Ovary (tissue), 3 donors: ENCODE results near the gene TAGAP.

Experiments used
- CTCF ChIP-seq, 3 donors: fragments of 450-650 bp in 2 of 3; fragments of 200-600 bp in 1 of 3; IDR thresholded peaks; one replicate each; pipeline versions ENCODE4 v1.5.1 to v1.8.0; 2016 to 2022; ENCODE audit warnings: antibody characterized with exemption in 3 of 3, mild to moderate bottlenecking in 1 of 3
- POLR2A ChIP-seq: fragments of 450-650 bp; IDR thresholded peaks from one replicate; pipeline ENCODE4 v1.6.1; 2017; ENCODE audit warnings: antibody characterized with exemption, mild to moderate bottlenecking, moderate library complexity
- donor health status: DM: no; HTN: no; CAD: no.

DNA sequence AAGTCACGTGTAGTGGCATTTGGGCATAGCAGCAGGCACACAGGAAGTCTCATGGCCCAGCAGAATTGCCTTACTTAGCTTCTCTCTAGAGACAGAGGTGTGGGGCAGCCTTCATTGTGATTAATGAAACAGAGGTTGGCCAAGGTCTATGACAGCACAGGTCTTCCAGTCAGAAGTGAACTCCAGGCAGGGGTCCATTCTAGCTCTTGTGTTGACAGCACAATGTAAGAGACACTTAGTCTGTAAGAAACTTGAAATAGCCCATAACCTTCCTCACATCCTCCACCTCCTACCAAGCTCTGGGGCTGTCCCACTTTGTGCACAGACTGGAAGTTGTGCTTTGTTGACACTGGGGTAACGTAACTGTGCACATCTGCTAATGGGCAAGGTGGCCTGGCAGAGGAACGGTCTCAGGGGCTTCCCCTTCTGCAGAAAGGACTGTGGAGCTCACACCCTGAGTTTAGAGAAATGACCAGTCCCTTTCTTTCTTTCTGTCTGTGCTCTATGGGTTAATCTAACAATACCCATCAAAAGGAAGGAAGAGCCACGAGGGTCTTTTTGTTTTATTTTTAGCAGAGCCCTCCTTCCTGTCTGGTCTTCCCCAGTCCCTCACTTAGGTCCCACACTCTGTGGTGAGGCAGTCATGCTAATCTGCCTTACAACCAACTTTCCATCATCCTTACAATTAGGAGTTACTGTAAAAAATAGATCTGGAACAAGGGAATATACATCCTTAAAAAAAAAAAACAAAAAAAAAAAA is 35.6 kb upstream of the TAGAP start:
- TF ChIP-seq POLR2A (no peak), CTCF (IDR thresholded peaks at IDR 0.05) (no peak)
